ENCODE results near the gene PDE11A.

DNA sequence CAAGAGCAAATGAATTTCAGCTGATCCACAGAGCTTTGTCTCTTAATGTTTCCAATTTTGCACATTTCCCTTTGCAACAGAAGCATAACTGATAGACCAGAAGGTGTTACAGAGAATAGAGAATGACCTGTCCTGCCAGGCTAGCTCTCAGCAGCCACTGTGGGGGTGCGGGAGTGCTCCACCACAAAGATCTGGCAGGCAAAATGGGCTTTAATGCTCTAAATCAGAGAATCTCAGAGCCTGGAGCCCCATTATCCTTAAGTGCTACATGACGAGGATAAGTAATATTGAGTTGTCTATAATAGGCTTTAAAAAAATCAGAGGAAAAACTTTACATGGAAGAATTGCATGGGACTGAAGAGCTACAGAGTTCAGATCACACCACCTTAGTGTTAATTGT, 245.7 kb downstream of the PDE11A start:
- TF ChIP-seq, protein P1, sequence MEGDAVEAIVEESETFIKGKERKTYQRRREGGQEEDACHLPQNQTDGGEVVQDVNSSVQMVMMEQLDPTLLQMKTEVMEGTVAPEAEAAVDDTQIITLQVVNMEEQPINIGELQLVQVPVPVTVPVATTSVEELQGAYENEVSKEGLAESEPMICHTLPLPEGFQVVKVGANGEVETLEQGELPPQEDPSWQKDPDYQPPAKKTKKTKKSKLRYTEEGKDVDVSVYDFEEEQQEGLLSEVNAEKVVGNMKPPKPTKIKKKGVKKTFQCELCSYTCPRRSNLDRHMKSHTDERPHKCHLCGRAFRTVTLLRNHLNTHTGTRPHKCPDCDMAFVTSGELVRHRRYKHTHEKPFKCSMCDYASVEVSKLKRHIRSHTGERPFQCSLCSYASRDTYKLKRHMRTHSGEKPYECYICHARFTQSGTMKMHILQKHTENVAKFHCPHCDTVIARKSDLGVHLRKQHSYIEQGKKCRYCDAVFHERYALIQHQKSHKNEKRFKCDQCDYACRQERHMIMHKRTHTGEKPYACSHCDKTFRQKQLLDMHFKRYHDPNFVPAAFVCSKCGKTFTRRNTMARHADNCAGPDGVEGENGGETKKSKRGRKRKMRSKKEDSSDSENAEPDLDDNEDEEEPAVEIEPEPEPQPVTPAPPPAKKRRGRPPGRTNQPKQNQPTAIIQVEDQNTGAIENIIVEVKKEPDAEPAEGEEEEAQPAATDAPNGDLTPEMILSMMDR (IDR thresholded peaks at IDR 0.05) = no peak
- TF ChIP-seq POLR2A (IDR thresholded peaks at IDR 0.05) = no peak
- TF ChIP-seq POLR2AphosphoS5 (IDR thresholded peaks at IDR 0.05) = no peak
